Neural progenitor cell (in vitro differentiated cells): ENCODE data around the gene ERMN.
"Not testable (repeated sequence)": the region's sequence is repeated elsewhere in the genome, so short reads cannot be mapped to it uniquely, and the experiment has no call there.

Source experiments
- EZH2 ChIP-seq: fragments of 200-600 bp; sonication (generic); IDR thresholded peaks from 2 replicates; pipeline ENCODE4 v1.6.1; 2017; ENCODE audit warnings: antibody characterized with exemption, mild to moderate bottlenecking, moderate library complexity
- EZH2phosphoT487 ChIP-seq: fragments of 200-600 bp; sonication (generic); IDR thresholded peaks from 2 replicates; pipeline ENCODE4 v1.6.1; 2017; ENCODE audit warnings: antibody characterized with exemption
- TF ChIP-seq, protein P1 (sequence below): fragments of 200-600 bp; sonication (generic); IDR thresholded peaks from 2 replicates; pipeline ENCODE4 v1.5.1; 2017; ENCODE audit warnings: antibody characterized with exemption, mild to moderate bottlenecking

DNA sequence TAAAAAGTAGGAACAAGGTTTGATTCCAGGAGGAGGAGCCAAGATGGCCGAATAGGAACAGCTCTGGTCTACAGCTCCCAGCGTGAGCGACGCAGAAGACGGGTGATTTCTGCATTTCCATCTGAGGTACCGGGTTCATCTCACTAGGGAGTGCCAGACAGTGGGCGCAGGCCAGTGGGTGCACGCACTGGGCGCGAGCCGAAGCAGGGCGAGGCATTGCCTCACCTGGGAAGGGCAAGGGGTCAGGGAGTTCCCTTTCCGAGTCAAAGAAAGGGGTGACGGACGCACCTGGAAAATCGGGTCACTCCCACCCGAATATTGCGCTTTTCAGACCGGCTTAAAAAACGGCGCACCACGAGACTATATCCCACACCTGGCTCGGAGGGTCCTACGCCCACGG is 42.9 kb upstream of the ERMN start:
- TF ChIP-seq, protein P1, sequence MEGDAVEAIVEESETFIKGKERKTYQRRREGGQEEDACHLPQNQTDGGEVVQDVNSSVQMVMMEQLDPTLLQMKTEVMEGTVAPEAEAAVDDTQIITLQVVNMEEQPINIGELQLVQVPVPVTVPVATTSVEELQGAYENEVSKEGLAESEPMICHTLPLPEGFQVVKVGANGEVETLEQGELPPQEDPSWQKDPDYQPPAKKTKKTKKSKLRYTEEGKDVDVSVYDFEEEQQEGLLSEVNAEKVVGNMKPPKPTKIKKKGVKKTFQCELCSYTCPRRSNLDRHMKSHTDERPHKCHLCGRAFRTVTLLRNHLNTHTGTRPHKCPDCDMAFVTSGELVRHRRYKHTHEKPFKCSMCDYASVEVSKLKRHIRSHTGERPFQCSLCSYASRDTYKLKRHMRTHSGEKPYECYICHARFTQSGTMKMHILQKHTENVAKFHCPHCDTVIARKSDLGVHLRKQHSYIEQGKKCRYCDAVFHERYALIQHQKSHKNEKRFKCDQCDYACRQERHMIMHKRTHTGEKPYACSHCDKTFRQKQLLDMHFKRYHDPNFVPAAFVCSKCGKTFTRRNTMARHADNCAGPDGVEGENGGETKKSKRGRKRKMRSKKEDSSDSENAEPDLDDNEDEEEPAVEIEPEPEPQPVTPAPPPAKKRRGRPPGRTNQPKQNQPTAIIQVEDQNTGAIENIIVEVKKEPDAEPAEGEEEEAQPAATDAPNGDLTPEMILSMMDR, result not testable (repeated sequence)
- TF ChIP-seq EZH2, EZH2phosphoT487: not testable (repeated sequence)
